Loucy (cell line): ENCODE data around the gene SORBS1.

ENCODE experiments used
- EZH2phosphoT487 ChIP-seq: fragments of 200-600 bp; IDR thresholded peaks from 2 replicates; pipeline ENCODE4 v1.6.1; 2018; ENCODE audit warnings: antibody characterized with exemption, mild to moderate bottlenecking, moderate library complexity, borderline replicate concordance
- TF ChIP-seq, protein P1 (sequence below): fragments of 200-600 bp; sonication (generic); conservative IDR thresholded peaks from 2 replicates; pipeline ENCODE4 v1.5.1; 2014; ENCODE audit warnings: mild to moderate bottlenecking, antibody characterized with exemption, low read length

GRCh38 chr10:95423164-95424005, 137.8 kb downstream of the SORBS1 start:
- TF ChIP-seq EZH2phosphoT487 = no peak
- TF ChIP-seq, protein P1, sequence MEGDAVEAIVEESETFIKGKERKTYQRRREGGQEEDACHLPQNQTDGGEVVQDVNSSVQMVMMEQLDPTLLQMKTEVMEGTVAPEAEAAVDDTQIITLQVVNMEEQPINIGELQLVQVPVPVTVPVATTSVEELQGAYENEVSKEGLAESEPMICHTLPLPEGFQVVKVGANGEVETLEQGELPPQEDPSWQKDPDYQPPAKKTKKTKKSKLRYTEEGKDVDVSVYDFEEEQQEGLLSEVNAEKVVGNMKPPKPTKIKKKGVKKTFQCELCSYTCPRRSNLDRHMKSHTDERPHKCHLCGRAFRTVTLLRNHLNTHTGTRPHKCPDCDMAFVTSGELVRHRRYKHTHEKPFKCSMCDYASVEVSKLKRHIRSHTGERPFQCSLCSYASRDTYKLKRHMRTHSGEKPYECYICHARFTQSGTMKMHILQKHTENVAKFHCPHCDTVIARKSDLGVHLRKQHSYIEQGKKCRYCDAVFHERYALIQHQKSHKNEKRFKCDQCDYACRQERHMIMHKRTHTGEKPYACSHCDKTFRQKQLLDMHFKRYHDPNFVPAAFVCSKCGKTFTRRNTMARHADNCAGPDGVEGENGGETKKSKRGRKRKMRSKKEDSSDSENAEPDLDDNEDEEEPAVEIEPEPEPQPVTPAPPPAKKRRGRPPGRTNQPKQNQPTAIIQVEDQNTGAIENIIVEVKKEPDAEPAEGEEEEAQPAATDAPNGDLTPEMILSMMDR = no peak
